HepG2 (cell line): ENCODE results near the gene OTOG. TPM values are rescaled to one million over a fixed set of nuclear protein-coding genes. Genes with fewer than 3 reads are reported as not detected.

Source experiments
- ATAC-seq: fragments of 200-7000 bp; cut with Tn5 transposase; 3 replicates; pipeline ENCODE4 v1.9.1; 2020; ENCODE audit warnings: mild to moderate bottlenecking, moderate library complexity
- BruUV-seq: library from RNA; stranded (reverse); fragments of 400-500 nt; replicated peaks from 2 replicates; lab custom pipeline; 2021; lab: Mats Ljungman, UMichigan
- CTCF ChIA-PET: fragments of 300-600 bp; formaldehyde crosslinking; extraction: SDS; loops from one replicate; lab custom pipeline; 2021; ENCODE audit warnings: low total read pairs, inconsistent platforms, low intra/inter-chr PET ratio; lab: Yijun Ruan, JAX
- POLR2A ChIA-PET: fragments of 350-600 bp; sonication (Branson Sonifier 250); formaldehyde crosslinking; loops from one replicate; lab custom pipeline; 2020; ENCODE audit warnings: antibody characterized with exemption, inconsistent platforms; lab: Yijun Ruan, JAX
- DNase-seq: peaks from one replicate; pipeline ENCODE4 v3.0.0-alpha.2; 2015; ENCODE audit warnings: low spot score
- FAIRE-seq: peaks from 3 replicates; lab custom pipeline; 2011; peaks lifted over from hg19 to GRCh38; lab: Jason Lieb, UNC
- H2AFZ ChIP-seq: one replicate; pipeline ENCODE4 v1.6.1; 2011; ENCODE audit warnings: low read length, inconsistent platforms
- H3K27ac ChIP-seq: fragments of 300-600 bp; 3 replicates; pipeline ENCODE4 v1.8.0; 2011; ENCODE audit warnings: mixed run types, mild to moderate bottlenecking, mixed read lengths, low read length, inconsistent platforms; ENCODE audit not compliant: insufficient read depth; ENCODE audit errors: extremely low read length
- H3K27me3 ChIP-seq, 2 experiments: fragments of 200-600 bp in 1 of 2; 2 replicates in 1 of 2; 3 replicates in 1 of 2; pipeline versions ENCODE4 v1.6.0 to v1.8.0; 2011; ENCODE audit warnings: low read length in 2 of 2, mild to moderate bottlenecking in 2 of 2, moderate library complexity in 2 of 2, inconsistent platforms in 1 of 2; ENCODE audit not compliant: insufficient read depth in 2 of 2, control insufficient read depth in 1 of 2
- H3K36me3 ChIP-seq, 2 experiments: fragments of 200-600 bp in 1 of 2; replicated peaks in 1 of 2; 2 replicates in 1 of 2; 3 replicates in 1 of 2; pipeline versions ENCODE4 v1.5.1 to v1.8.0; 2011; ENCODE audit warnings: low read length in 2 of 2, inconsistent platforms in 1 of 2; ENCODE audit not compliant: insufficient read depth in 2 of 2, control insufficient read depth in 1 of 2
- H3K4me1 ChIP-seq: 2 replicates; pipeline ENCODE4 v1.5.1; 2012; ENCODE audit warnings: low read length, inconsistent platforms; ENCODE audit not compliant: insufficient read depth
- H3K4me2 ChIP-seq: 2 replicates; pipeline ENCODE4 v1.6.0; 2011; ENCODE audit warnings: low read depth, low read length, inconsistent platforms
- H3K4me3 ChIP-seq, 3 experiments: fragments of 200-600 bp in 1 of 3; sonication (generic), shearing (Covaris generic) in 1 of 3; replicated peaks in 1 of 3; 2 replicates each; pipeline ENCODE4 v1.5.1; 2011 to 2016; ENCODE audit warnings: low read length in 3 of 3, inconsistent platforms in 2 of 3, low read depth in 2 of 3, mild to moderate bottlenecking in 2 of 3, control low read depth in 1 of 3, mixed read lengths in 1 of 3; ENCODE audit not compliant: insufficient read depth in 1 of 3
- H3K79me2 ChIP-seq: one replicate; pipeline ENCODE4 v1.6.1; 2011; ENCODE audit warnings: low read length, inconsistent platforms; ENCODE audit not compliant: insufficient read depth
- H3K9ac ChIP-seq: 2 replicates; pipeline ENCODE4 v1.6.0; 2011; ENCODE audit warnings: mild to moderate bottlenecking, low read depth, low read length, inconsistent platforms; ENCODE audit not compliant: insufficient read depth
- H3K9me3 ChIP-seq: 2 replicates; pipeline ENCODE4 v1.5.1; 2012; ENCODE audit warnings: mild to moderate bottlenecking, low read length
- H4K20me1 ChIP-seq: 2 replicates; pipeline ENCODE4 v1.6.0; 2011; ENCODE audit warnings: inconsistent platforms, mild to moderate bottlenecking, low read length, moderate library complexity; ENCODE audit not compliant: insufficient read depth
- ATF1 ChIP-seq: IDR thresholded peaks from 2 replicates; pipeline ENCODE4 v1.6.1; 2016; ENCODE audit warnings: mild to moderate bottlenecking, control low read depth
- BHLHE40 ChIP-seq: IDR thresholded peaks from 2 replicates; pipeline ENCODE4 v1.6.1; 2011; ENCODE audit warnings: low read length, improper control_type of control experiment
- GLI4 ChIP-seq: sonication (generic); formaldehyde crosslinking; IDR thresholded peaks from 2 replicates; pipeline ENCODE4 v1.5.1; 2020; ENCODE audit warnings: missing genetic modification reagents, mild to moderate bottlenecking, moderate library complexity, borderline replicate concordance
- PCBP2 ChIP-seq: fragments of 200-400 bp; formaldehyde crosslinking; optimal IDR thresholded peaks from 2 replicates; pipeline ENCODE3; 2018; ENCODE audit warnings: low read length, low read depth; ENCODE audit not compliant: poor library complexity, severe bottlenecking
- SOX6 ChIP-seq, 2 experiments: fragments of 450-650 bp in 1 of 2; sonication (generic) in 1 of 2; formaldehyde crosslinking in 1 of 2; IDR thresholded peaks; 2 replicates each; pipeline versions ENCODE4 v1.4.0 to v1.6.1; 2017 to 2020; ENCODE audit warnings: antibody characterized with exemption in 1 of 2, mild to moderate bottlenecking in 1 of 2, missing genetic modification reagents in 1 of 2
- SP1 ChIP-seq, 2 experiments: fragments of 450-650 bp in 1 of 2; sonication (generic) in 1 of 2; formaldehyde crosslinking in 1 of 2; IDR thresholded peaks; 2 replicates each; pipeline versions ENCODE4 v1.4.0 to v1.6.1; 2016 to 2020; ENCODE audit warnings: missing genetic modification reagents in 1 of 2
- TARDBP ChIP-seq: sonication (generic); formaldehyde crosslinking; IDR thresholded peaks from 2 replicates; pipeline ENCODE4 v1.8.0; 2022; ENCODE audit warnings: mild to moderate bottlenecking, missing genetic modification reagents
- ZFAT ChIP-seq: sonication (generic); formaldehyde crosslinking; conservative IDR thresholded peaks from 2 replicates; pipeline ENCODE4 v1.8.1; 2023; ENCODE audit warnings: missing genetic modification reagents, inconsistent platforms
- ZNF224 ChIP-seq: sonication (generic); formaldehyde crosslinking; IDR thresholded peaks from 2 replicates; pipeline ENCODE4 v1.5.0; 2020; ENCODE audit warnings: mild to moderate bottlenecking, missing genetic modification reagents
- ZNF317 ChIP-seq: sonication (generic); formaldehyde crosslinking; IDR thresholded peaks from 2 replicates; pipeline ENCODE4 v1.5.0; 2020; ENCODE audit warnings: mild to moderate bottlenecking, missing genetic modification reagents
- ZNF503 ChIP-seq: sonication (generic); formaldehyde crosslinking; IDR thresholded peaks from 2 replicates; pipeline ENCODE4 v1.4.0; 2020; ENCODE audit warnings: missing genetic modification reagents
- ZNF547 ChIP-seq: sonication (generic); formaldehyde crosslinking; IDR thresholded peaks from 2 replicates; pipeline ENCODE4 v1.5.1; 2020; ENCODE audit warnings: mild to moderate bottlenecking, missing genetic modification reagents
- WGBS: methylation state at CpG from one replicate; pipeline ENCODE4 v1.1.6; 2017; ENCODE audit warnings: low lambda C conversion rate; 5-methylcytosine and 5-hydroxymethylcytosine counted together
- in situ Hi-C: cut with HindIII; loops from 2 replicates; pipeline ENCODE4 v1.10.0; 2017; ENCODE audit warnings: low pct_unique_long_range_greater_than_20kb; ENCODE audit not compliant: extremely low pct_ligation_motif_present
- intact Hi-C: fragments of 100-400 bp; cut with micrococcal nuclease; formaldehyde crosslinking; loops from one replicate; pipeline ENCODE4 v1.10.0; 2022; ENCODE audit not compliant: unreplicated experiment
- polyA plus RNA-seq, 8 experiments: library from polyadenylated mRNA; depleted of rRNA in 3 of 8; stranded (reverse) in 7 of 8; unstranded in 1 of 8; fragments of >200 nt; fragmentation: Illumina TruSeq in 4 of 8; extraction: Trizol in 4 of 8; gene quantifications; 2 replicates each; pipeline versions ENCODE4 v1.2.1 to v1.2.3, GENCODE V29; 2011 to 2016; ENCODE audit warnings: low read depth in 4 of 8, missing spikeins in 1 of 8, mixed read lengths in 1 of 8; ENCODE audit not compliant: insufficient read depth in 1 of 8
- total RNA-seq, 5 experiments: library from RNA; depleted of rRNA; stranded (reverse); fragments of >200 nt; fragmentation: Illumina TruSeq; extraction: Trizol; gene quantifications; 2 replicates each; pipeline ENCODE4 v1.2.3, GENCODE V29; 2016; ENCODE audit warnings: low read depth in 1 of 5
- TF ChIP-seq, protein P1 (sequence below): IDR thresholded peaks from 2 replicates; pipeline ENCODE4 v1.6.1; 2016; ENCODE audit warnings: missing compliant biosample characterization, missing genetic modification reagents, borderline replicate concordance
- TF ChIP-seq, protein P2 (sequence below): sonication (generic); formaldehyde crosslinking; IDR thresholded peaks from 2 replicates; pipeline ENCODE4 v1.4.0; 2020; ENCODE audit warnings: missing genetic modification reagents

Gene OTOG
- total and polyA plus RNA-seq, 2 of the 13 experiments (the other 11 are each of a cell fraction or from before 2014, with no cell fraction given): not detected

DNA sequence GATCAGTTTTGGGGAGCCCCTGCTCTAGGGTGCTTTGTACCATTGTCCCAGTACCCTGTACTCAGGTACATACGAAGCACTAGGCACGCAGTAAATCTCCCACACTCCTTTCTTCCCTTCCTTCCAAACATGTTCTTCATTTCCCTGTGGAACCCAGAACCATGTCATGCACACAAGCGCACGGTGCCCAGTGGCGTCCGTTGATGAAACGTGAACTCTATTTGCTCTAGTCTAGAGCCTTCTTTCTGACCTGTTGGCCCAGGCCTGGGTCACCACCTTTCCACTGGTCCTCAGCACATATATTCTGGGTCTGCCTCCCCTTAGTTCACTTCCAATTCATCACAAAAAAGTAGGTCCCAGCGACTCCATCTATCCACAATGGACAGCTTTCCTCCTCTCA lies 9.8 kb upstream of the OTOG start:
- H3K79me2 ChIP-seq: no peaks in the 10 kb centered on the region
- POLR2A ChIA-PET: no interaction called here
- no peak for FAIRE-seq
- TF ChIP-seq ZNF503 (CRISPR knock-in tag): no peak
- TF ChIP-seq, protein P1, sequence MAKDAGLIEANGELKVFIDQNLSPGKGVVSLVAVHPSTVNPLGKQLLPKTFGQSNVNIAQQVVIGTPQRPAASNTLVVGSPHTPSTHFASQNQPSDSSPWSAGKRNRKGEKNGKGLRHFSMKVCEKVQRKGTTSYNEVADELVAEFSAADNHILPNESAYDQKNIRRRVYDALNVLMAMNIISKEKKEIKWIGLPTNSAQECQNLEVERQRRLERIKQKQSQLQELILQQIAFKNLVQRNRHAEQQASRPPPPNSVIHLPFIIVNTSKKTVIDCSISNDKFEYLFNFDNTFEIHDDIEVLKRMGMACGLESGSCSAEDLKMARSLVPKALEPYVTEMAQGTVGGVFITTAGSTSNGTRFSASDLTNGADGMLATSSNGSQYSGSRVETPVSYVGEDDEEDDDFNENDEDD (CRISPR knock-in tag): no peak
- no peak for TF ChIP-seq TARDBP (CRISPR knock-in tag)
- TF ChIP-seq ZFAT (CRISPR knock-in tag): no peak
- no peak for TF ChIP-seq ZNF317 (CRISPR knock-in tag)
- TF ChIP-seq GLI4 (CRISPR knock-in tag): no peak
- TF ChIP-seq ZNF547 (CRISPR knock-in tag): no peak
- TF ChIP-seq SOX6 (IDR thresholded peaks at IDR 0.05): no peak
- no peak for TF ChIP-seq SOX6 (CRISPR knock-in tag; IDR thresholded peaks at IDR 0.05)
- TF ChIP-seq, protein P2, sequence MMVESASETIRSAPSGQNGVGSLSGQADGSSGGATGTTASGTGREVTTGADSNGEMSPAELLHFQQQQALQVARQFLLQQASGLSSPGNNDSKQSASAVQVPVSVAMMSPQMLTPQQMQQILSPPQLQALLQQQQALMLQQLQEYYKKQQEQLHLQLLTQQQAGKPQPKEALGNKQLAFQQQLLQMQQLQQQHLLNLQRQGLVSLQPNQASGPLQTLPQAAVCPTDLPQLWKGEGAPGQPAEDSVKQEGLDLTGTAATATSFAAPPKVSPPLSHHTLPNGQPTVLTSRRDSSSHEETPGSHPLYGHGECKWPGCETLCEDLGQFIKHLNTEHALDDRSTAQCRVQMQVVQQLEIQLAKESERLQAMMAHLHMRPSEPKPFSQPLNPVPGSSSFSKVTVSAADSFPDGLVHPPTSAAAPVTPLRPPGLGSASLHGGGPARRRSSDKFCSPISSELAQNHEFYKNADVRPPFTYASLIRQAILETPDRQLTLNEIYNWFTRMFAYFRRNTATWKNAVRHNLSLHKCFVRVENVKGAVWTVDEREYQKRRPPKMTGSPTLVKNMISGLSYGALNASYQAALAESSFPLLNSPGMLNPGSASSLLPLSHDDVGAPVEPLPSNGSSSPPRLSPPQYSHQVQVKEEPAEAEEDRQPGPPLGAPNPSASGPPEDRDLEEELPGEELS (CRISPR knock-in tag): no peak
- TF ChIP-seq SP1 (IDR thresholded peaks at IDR 0.05): no peak
- no peak for TF ChIP-seq SP1 (CRISPR knock-in tag; IDR thresholded peaks at IDR 0.05)
- TF ChIP-seq ZNF224: no peak
- TF ChIP-seq BHLHE40: no peak
- no peak for TF ChIP-seq PCBP2
- no peak for TF ChIP-seq ATF1 (CRISPR knock-in tag)

More for the DNA sequence above, 9.8 kb upstream of the OTOG start:
- BruUV-seq: no TSS peak
- peaks cover 0 to 9% of the 10 kb centered on the region in 2 experiments; a peak in 1 of 5 replicates for H3K27me3 ChIP-seq
- H2AFZ ChIP-seq: no peak overlapping the region
- CTCF ChIA-PET: no interaction called here
- H3K4me1 ChIP-seq: peaks cover 24% of the 10 kb centered on the region
- no peak for DNase-seq
- WGBS: 55% methylated on average over 8 of the region's 8 CpGs
- H3K4me2 ChIP-seq: no peak overlapping the region
- in situ Hi-C loops: no loop called here
- no peak overlapping the region for H3K9ac ChIP-seq
- ATAC-seq: no peak
- H3K36me3 ChIP-seq: no peaks in the 10 kb centered on the region
- intact Hi-C loops: no loop called here
- H4K20me1 ChIP-seq: no peaks in the 10 kb centered on the region
- H3K27ac ChIP-seq: no peak overlapping the region
- H3K9me3 ChIP-seq: no peaks in the 10 kb centered on the region
- no peak overlapping the region for H3K4me3 ChIP-seq
